ENCODE data around the gene ACER3.

DNA sequence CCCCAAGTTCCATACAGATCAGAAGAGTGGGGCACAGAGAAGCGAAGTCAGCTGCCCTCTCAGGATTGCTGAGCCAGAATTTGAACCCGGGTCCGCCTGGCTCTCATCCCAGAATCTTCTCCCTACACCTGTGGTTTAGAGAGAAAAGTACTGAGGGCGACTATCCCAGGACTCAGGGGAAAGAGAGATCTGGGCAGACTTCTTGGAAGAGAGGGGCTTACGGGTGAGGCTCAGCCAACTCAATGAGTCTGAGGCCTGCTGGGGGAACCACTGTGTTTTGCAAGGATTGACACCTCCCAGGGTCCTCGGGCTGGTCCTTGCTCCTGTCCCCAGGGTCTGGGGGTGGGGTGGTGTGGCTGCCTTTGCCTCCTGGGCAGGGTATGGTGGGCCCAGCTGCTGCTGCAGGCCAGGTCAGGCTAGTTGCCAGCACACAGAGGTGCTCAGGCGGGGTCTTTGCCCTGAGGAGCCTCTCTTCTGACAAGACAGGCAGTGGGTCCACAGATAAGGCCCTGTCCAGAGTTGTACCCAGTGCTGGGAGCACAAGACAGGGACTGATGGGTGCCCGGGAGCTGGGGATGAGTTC, 207.2 kb downstream of the ACER3 start:
- TF ChIP-seq, protein P1, sequence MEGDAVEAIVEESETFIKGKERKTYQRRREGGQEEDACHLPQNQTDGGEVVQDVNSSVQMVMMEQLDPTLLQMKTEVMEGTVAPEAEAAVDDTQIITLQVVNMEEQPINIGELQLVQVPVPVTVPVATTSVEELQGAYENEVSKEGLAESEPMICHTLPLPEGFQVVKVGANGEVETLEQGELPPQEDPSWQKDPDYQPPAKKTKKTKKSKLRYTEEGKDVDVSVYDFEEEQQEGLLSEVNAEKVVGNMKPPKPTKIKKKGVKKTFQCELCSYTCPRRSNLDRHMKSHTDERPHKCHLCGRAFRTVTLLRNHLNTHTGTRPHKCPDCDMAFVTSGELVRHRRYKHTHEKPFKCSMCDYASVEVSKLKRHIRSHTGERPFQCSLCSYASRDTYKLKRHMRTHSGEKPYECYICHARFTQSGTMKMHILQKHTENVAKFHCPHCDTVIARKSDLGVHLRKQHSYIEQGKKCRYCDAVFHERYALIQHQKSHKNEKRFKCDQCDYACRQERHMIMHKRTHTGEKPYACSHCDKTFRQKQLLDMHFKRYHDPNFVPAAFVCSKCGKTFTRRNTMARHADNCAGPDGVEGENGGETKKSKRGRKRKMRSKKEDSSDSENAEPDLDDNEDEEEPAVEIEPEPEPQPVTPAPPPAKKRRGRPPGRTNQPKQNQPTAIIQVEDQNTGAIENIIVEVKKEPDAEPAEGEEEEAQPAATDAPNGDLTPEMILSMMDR (IDR thresholded peaks at IDR 0.05), result no peak
- TF ChIP-seq POLR2A (IDR thresholded peaks at IDR 0.05), result no peak

Data from thyroid gland (tissue), 4 donors.